GM19455 (cell line): Measurements from ENCODE around the gene PPP1R37.

Experiments used
- ATAC-seq: cut with Tn5 transposase; IDR thresholded peaks from one replicate; pipeline ENCODE4 v1.9.1; 2021; ENCODE audit not compliant: unreplicated experiment

PPP1R37 gene

DNA sequence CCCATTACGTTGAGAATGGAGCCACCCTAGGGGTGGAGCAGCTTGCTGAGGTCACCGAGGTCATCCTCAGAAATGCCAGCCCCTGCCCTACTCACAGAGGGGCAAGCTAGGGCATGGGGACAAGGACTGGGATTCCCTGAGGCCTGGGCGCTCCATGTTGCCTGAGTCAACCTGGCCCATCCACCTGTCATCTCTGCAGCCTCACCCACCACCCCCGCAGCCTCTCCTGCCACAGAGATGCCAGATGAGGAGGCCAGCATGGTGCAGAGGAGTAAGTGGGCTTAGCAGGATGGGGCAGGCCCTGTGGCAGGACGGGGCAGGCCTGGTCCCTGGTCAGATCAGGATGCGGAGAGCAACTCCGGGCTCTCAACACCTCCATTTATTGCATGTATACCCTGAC, 58.3 kb downstream of the PPP1R37 start:
- ATAC-seq: no peak

DNA sequence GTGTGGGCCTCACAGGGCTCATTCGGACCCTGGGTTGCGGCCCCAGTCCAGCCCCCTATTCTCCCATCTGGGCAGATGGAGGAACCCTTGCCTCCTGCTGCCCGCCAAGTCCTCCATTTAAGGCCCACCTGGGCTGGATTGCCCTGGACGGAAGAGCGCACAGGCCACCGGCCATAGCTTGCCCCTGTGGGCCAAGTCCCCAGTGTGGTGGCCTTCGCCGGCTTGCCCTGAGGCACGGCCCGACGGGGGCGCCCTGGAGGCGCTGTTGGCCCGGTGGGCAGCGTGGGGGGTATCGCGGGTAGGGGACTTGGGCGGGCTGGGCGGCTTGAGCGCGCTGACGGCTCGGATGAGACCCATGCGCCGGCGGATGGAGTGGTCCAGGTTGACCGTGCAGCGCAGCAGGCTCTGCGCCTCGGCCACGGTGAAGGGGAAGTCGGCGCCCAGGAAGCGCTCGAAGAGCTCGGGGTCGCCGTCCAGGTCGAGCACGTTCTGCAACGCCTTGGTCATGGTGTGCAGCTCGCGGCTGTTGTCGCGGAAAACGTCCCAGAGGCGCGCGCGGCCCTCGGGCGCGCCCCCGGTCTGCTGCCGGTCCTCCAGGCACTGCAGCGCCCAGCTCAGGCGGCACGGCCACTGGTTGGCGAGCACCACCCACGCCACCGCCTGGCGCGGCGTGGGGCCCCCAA, 59.0 kb downstream of the PPP1R37 start:
- ATAC-seq: no peak

DNA sequence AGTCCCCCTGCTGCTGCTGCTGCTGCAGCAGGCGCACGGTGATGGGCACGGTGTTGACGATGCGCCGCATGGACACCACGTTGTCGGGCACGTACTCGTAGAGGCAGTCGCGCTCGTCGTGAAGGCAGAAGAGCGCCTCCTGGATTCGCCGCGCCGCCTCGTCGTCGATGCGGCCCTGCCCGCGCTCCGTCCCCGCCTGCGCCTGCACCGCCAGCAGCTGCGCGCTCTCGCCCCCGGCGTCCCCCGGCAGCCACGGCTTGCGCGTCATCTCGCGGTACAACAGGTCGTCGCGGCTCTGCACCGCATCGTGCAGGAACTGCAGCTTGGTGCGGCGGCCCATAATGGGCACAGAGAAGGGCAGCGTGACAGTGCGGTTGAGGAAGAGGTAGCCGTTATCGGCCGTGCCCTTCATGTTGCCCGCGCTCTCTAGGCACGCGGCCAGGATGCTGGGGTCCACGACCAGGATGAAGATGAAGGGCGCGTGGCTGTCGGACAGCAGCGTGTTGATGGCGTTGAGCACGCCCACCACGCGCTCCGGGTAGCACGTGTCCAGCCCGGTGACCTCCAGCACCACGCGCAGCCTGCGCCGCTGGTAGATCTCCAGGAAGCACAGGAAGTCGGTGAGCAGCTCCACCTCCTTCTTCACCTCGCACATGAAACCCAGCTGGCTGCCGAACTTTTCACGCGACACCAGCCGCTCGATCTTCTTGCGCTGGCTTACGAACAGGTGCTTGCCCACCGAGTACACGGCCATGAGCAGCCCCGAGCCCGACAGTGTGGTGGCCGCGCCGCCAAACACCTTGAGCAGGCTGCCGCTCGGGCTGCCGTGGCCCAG, 59.7 kb downstream of the PPP1R37 start:
- no peak for ATAC-seq

GRCh38 chr19:45153339-45154063, 60.5 kb downstream of the PPP1R37 start:
- ATAC-seq: no peak

GRCh38 chr19:45154064-45154827, 61.3 kb downstream of the PPP1R37 start:
- ATAC-seq: no peak

DNA sequence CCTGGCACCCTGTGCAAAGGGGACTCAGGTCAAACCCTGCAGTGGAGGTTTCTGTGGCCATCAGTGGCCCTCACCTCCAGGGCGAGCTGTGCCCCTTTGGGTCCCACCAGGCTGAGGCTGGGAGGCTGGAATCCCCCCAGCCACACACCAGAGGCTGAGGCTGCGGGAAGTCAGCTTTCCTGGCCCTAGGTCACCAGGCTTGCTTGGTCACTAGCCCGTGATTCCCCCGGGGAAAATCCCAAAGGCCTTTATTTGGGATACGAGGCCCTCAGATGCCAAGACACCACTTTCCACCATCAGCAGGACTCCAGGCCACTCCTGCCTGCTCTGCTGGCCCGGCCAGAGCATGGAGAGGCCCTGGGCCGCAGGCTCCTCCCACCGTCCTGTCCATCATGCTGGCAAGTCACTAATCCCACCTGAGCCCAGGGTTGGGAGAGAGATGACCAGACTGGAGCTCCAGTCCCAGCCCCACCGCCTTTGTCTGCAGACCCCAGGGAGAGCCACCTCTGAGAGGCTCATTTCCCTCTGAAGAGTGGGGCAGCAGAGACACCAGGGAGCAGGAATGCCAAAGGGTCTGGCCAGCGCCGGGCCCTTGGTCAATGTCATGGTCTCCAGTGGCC, 63.1 kb downstream of the PPP1R37 start:
- no peak for ATAC-seq

- no peak for ATAC-seq
Observed at GRCh38 chr19:45156751-45157150, 63.8 kb downstream of the PPP1R37 start.

- no peak for ATAC-seq
Observed at GRCh38 chr19:45158503-45159209, 65.7 kb downstream of the PPP1R37 start.

- ATAC-seq: no peak
Observed at GRCh38 chr19:45159210-45159970, 66.4 kb downstream of the PPP1R37 start.

DNA sequence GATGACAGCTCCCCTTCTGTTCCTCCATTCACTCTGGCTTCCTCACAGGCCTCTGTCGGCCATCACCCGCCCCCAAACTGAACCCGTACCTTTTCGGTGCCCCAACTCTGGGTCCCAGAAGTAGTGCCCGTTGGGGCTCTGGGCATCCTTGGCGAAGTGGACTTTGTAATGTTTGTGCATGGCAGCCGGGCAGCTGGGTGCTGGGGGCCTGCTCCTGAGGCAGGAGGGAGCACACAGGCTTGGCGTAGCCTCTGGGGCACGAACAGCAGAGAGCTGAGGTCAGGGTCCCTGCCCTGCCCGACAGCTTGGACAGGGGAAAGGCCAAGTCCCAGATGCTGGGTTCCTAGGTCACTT, 67.0 kb downstream of the PPP1R37 start:
- ATAC-seq: no peak

GRCh38 chr19:45160870-45161737, 68.1 kb downstream of the PPP1R37 start, which contains the start of gene NKPD1:
Gene NKPD1 (minus strand): TSS chr19:45160982. CDS start chr19:45160150, 832 bp downstream.
- ATAC-seq: no peak

DNA sequence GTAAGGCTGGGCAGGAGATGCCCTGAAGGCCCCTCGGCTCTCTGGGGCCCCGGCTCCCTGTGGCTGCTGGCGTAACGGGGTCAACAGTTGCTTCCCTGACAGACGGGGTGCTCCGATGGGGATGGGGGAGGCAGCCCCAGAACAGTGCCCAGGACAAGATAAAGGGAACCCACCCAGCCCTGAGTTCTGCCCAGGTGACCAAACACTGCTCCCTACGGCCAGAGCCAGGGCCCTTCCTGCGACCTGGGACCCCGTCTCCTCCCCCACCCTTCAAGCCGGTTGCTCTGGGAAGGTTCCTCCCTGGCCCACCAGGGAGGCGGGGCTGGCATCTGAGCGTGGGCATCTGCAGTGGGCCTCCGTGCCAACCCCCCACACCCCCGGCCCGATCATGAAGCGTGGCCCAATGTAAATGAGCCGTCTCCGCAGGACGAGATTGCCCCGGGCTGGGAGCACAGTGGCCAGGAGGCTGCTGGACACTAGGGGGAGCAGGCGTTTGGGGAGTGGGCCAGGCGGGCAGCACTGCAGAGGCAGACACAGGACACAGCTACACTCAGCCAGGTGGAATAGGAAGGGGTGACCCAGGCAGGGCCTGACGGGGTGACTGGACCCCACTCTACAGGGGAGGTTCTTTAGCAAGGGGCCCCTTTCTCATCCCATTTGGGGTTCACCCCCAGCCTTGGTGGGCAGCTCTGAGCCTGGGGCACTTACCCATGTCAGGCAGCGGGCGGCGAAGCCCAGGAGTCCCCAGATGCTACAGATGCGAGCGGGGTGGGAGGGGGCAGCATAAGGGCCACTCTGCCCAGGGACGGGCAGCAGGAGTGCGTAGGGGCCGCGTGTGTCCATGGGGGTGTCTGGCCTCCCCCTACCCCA, 69.0 kb downstream of the PPP1R37 start:
- no peak for ATAC-seq

GRCh38 chr19:45162608-45163143, 69.7 kb downstream of the PPP1R37 start:
- ATAC-seq: no peak

- no peak for ATAC-seq
Observed at GRCh38 chr19:45163156-45163555, 70.2 kb downstream of the PPP1R37 start.

GRCh38 chr19:45163751-45164460, 70.9 kb downstream of the PPP1R37 start:
- ATAC-seq: no peak

DNA sequence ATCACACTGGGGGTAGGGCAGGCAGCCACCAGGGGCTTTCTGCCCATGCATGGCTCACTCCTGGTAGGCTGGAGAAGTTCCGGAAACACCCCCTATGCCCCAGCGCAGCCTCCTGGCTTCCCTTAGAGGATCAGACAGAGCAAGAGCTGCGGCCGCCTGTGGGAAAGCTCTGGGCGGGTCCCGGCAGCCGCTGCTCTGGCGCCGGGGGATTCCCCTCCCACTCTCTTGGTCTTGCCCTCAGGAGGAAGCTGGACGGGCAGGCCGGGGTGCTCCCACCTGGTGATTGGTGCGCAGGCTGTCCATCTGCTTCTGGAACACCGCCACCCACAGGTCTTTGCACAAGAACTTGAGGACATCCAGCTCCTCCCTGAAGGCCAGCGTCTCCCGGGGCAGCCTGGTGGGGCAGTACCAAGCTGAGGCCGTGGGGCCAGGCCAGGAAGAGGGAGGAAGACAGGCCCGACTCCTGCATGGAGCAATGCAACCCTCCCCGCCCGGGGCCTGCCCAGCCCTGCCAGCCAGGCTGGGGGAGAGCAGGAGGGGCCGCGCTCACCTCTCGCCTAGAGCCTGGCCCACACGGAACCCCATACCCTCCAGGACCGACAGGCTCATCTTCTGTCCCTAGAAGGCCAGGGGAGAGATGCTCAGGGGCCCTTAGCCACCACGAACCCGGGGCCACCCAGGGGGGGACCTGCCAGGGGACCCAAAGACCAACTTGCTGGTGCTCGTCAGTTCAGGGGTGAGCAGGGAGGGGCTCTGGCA, 71.8 kb downstream of the PPP1R37 start:
- no peak for ATAC-seq
